Neural cell (in vitro differentiated cells): Measurements from ENCODE around the gene LDB2. TPM values are rescaled to one million over a fixed set of nuclear protein-coding genes. Genes with fewer than 3 reads are reported as not detected.

ENCODE experiments used
- H2AFZ ChIP-seq: fragments of 200-600, 300-800 bp; sonication (generic), shearing (Covaris generic); 2 replicates; pipeline ENCODE4 v1.6.0; 2014; ENCODE audit warnings: low read depth, mild to moderate bottlenecking, antibody characterized with exemption, low read length, moderate library complexity
- H3F3A ChIP-seq: fragments of 200-600 bp; shearing (Covaris generic); 2 replicates; pipeline ENCODE4 v1.6.1; 2016; ENCODE audit warnings: mild to moderate bottlenecking, moderate library complexity, mixed read lengths, antibody characterized with exemption, low read length; ENCODE audit not compliant: insufficient read depth, poor library complexity, severe bottlenecking
- H3K27ac ChIP-seq: fragments of 200-600, 300-800 bp; sonication (generic), shearing (Covaris generic); 2 replicates; pipeline ENCODE4 v1.5.1; 2014; ENCODE audit warnings: mild to moderate bottlenecking, low read length, moderate library complexity
- H3K27me3 ChIP-seq: fragments of 300-800, 200-600 bp; sonication (generic), shearing (Covaris generic); 2 replicates; pipeline ENCODE4 v1.6.0; 2014; ENCODE audit warnings: mild to moderate bottlenecking, low read depth, low read length, moderate library complexity; ENCODE audit not compliant: insufficient read depth
- H3K36me3 ChIP-seq: fragments of 300-800, 200-600 bp; sonication (generic), shearing (Covaris generic); 2 replicates; pipeline ENCODE4 v1.5.1; 2014; ENCODE audit warnings: mild to moderate bottlenecking, antibody characterized with exemption, low read length, moderate library complexity; ENCODE audit not compliant: insufficient read depth
- H3K4me2 ChIP-seq: fragments of 300-800, 200-600 bp; sonication (generic), shearing (Covaris generic); 2 replicates; pipeline ENCODE4 v1.6.0; 2014; ENCODE audit warnings: mild to moderate bottlenecking, low read length
- H3K4me3 ChIP-seq: fragments of 300-800, 200-600 bp; sonication (generic), shearing (Covaris generic); 2 replicates; pipeline ENCODE4 v1.5.1; 2014; ENCODE audit warnings: mild to moderate bottlenecking, low read length, moderate library complexity
- H3K79me2 ChIP-seq: fragments of 200-600 bp; shearing (Covaris generic); replicated peaks from 2 replicates; pipeline ENCODE4 v1.6.0; 2014; ENCODE audit warnings: mild to moderate bottlenecking, low read length, moderate library complexity; ENCODE audit not compliant: insufficient read depth
- H3K9ac ChIP-seq: fragments of 300-800, 200-600 bp; sonication (generic), shearing (Covaris generic); 2 replicates; pipeline ENCODE4 v1.6.1; 2016; ENCODE audit warnings: mild to moderate bottlenecking, low read length, mixed read lengths
- H3K9me2 ChIP-seq: fragments of 200-600 bp; shearing (Covaris generic); 2 replicates; pipeline ENCODE4 v1.6.1; 2016; ENCODE audit warnings: mild to moderate bottlenecking, low read length, mixed read lengths; ENCODE audit not compliant: insufficient read depth
- H3K9me3 ChIP-seq: fragments of 200-600, 300-800 bp; sonication (generic), shearing (Covaris generic); 2 replicates; pipeline ENCODE4 v1.6.1; 2016; ENCODE audit warnings: mild to moderate bottlenecking, mixed run types, low read length, moderate library complexity, mixed read lengths
- H4K20me1 ChIP-seq: fragments of 200-600 bp; shearing (Covaris generic); 2 replicates; pipeline ENCODE4 v1.6.1; 2016; ENCODE audit warnings: mild to moderate bottlenecking, mixed run types; ENCODE audit not compliant: insufficient read depth
- CTCF ChIP-seq: fragments of 450-650 bp; IDR thresholded peaks from 2 replicates; pipeline ENCODE4 v1.5.1; 2014; ENCODE audit warnings: antibody characterized with exemption, mild to moderate bottlenecking, moderate library complexity; ENCODE audit not compliant: poor library complexity, severe bottlenecking
- EP300 ChIP-seq: fragments of 450-650 bp; conservative IDR thresholded peaks from 2 replicates; pipeline ENCODE4 v1.6.1; 2014; ENCODE audit warnings: antibody characterized with exemption, mild to moderate bottlenecking, moderate library complexity; ENCODE audit not compliant: poor library complexity, severe bottlenecking
- EZH2 ChIP-seq: fragments of 200-600, 300-800 bp; shearing (Covaris generic), sonication (generic); IDR thresholded peaks from 2 replicates; pipeline ENCODE4 v1.6.1; 2014; ENCODE audit warnings: antibody characterized with exemption, low read length, borderline replicate concordance, mild to moderate bottlenecking; ENCODE audit not compliant: insufficient read depth, poor library complexity, severe bottlenecking
- MXI1 ChIP-seq: fragments of 450-650 bp; conservative IDR thresholded peaks from 2 replicates; pipeline ENCODE4 v1.6.1; 2014; ENCODE audit warnings: antibody characterized with exemption, mild to moderate bottlenecking; ENCODE audit not compliant: poor library complexity, severe bottlenecking
- POLR2AphosphoS5 ChIP-seq: IDR thresholded peaks from 2 replicates; pipeline ENCODE4 v1.6.1; 2012
- RAD21 ChIP-seq: fragments of 450-650 bp; conservative IDR thresholded peaks from 2 replicates; pipeline ENCODE4 v1.6.1; 2014; ENCODE audit warnings: antibody characterized with exemption, mild to moderate bottlenecking, moderate library complexity
- REST ChIP-seq: IDR thresholded peaks from 2 replicates; pipeline ENCODE4 v1.6.1; 2012; ENCODE audit warnings: borderline replicate concordance
- SMC3 ChIP-seq: fragments of 450-650 bp; conservative IDR thresholded peaks from 2 replicates; pipeline ENCODE4 v1.6.1; 2014; ENCODE audit warnings: antibody characterized with exemption, mild to moderate bottlenecking, moderate library complexity; ENCODE audit not compliant: poor library complexity
- TAF1 ChIP-seq: IDR thresholded peaks from 2 replicates; pipeline ENCODE4 v1.6.1; 2012; ENCODE audit warnings: low read depth
- polyA plus RNA-seq: library from polyadenylated mRNA; depleted of rRNA; stranded (reverse); fragments of >200 nt; gene quantifications from 2 replicates; pipeline ENCODE4 v1.2.3, GENCODE V29; 2014

The LDB2 gene
- polyA plus RNA-seq, 1 donor from 2014 or later: 58.9 TPM

DNA sequence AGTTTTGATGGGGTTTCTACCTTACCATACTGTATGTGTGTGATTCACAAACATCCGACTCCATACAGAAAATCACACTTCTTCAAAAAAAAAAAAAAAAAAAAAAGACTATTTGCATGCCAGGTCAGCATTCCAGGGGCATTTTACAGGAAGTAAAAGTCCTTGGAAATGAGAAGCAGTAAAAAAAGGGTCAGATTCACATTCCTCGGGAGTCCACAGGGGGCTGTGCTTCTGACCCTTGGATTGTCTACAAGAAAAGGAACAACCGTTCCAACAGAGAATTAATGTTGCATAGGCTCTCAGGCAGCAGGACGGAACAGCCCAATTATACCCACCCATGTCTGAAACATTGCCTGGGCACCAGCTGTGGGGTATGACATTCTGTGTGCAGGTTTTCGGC lies 290.3 kb downstream of the LDB2 start:
- Histone ChIP-seq H3K27ac (no peak overlapping the region), H2AFZ (no peak overlapping the region), H3K9ac (no peak overlapping the region), H3K36me3 (no peaks in the 10 kb centered on the region), H3K79me2 (no peaks in the 10 kb centered on the region), H3K4me3 (no peak overlapping the region), H3K9me3 (no peaks in the 10 kb centered on the region), H3K9me2 (no peaks in the 10 kb centered on the region), H4K20me1 (no peaks in the 10 kb centered on the region), H3F3A (no peaks in the 10 kb centered on the region), H3K4me2 (no peak overlapping the region), H3K27me3 (no peaks in the 10 kb centered on the region)
- TF ChIP-seq REST (no peak), RAD21 (no peak), SMC3 (no peak), EZH2 (no peak), EP300 (no peak), TAF1 (no peak), CTCF (no peak), POLR2AphosphoS5 (no peak), MXI1 (no peak)

DNA sequence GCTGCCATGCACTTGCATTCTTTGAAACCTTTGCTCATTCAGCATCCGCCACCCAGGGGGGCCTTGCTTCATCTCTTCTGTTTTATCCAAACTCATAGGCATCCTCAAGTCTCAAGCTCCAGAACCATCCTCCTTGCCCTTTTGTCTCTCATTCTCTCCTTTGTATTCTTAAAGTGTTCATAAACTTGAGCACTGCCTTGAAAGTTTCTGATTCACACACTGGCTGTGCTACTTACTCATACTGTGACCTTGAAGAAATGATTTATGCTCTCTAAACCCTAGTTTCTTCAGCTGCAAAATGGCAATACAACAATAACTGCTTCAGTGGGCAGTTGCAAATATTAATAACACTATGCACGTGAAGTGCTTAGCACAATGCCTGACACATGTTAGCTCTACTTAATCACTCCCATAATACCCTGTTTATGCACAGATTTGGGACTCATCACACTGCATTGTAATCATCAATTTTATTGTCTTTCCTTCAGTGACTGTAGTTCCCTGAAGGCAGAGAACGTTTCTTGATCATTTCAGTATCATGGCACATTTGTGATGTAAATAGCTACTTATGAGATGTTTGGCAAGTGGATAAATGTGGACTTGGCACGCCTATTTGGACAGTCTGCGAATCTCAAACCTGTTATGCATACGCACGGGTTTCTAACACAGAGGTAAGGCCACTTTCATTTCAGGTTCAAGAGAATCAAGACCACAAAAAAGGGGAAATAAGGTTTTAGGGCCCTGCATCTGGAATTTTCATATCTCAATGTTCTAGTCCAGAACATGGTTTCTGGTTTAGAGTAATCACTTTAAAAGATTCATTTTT lies 291.0 kb downstream of the LDB2 start:
- H3K4me2 ChIP-seq: no peak overlapping the region
- H3K4me3 ChIP-seq: no peak overlapping the region
- no peak overlapping the region for H3K27ac ChIP-seq

More for the DNA sequence above, 291.0 kb downstream of the LDB2 start:
- Histone ChIP-seq H3K79me2 (no peaks in the 10 kb centered on the region), H3K9ac (no peak overlapping the region), H3K9me2 (no peaks in the 10 kb centered on the region), H3F3A (no peaks in the 10 kb centered on the region), H3K9me3 (no peaks in the 10 kb centered on the region), H3K36me3 (no peaks in the 10 kb centered on the region), H4K20me1 (no peaks in the 10 kb centered on the region), H3K27me3 (no peaks in the 10 kb centered on the region), H2AFZ (no peak overlapping the region)
- TF ChIP-seq MXI1: no peak
- TF ChIP-seq CTCF: no peak
- TF ChIP-seq RAD21: no peak
- no peak for TF ChIP-seq TAF1
- TF ChIP-seq POLR2AphosphoS5: no peak
- no peak for TF ChIP-seq SMC3
- no peak for TF ChIP-seq EP300
- TF ChIP-seq EZH2: no peak
- no peak for TF ChIP-seq REST
